Measurements from ENCODE around the gene GALNT13.

GALNT13 gene

GRCh38 chr2:154029504-154029903 lies 157.8 kb downstream of the GALNT13 start:
- Histone ChIP-seq H3K36me3 (ENCODE audit: control insufficient read depth in 2 of 2, insufficient read depth in 2 of 2, low read length in 2 of 2) (no peaks in the 10 kb centered on the region), H3K4me3 (ENCODE audit: low read length in 2 of 2) (no peak overlapping the region), H3K27me3 (ENCODE audit: control insufficient read depth in 1 of 2, insufficient read depth in 2 of 2, low read length in 2 of 2) (no peaks in the 10 kb centered on the region), H3K9me3 (ENCODE audit: control insufficient read depth in 2 of 2, low read length in 2 of 2) (no peaks in the 10 kb centered on the region), H3K27ac (ENCODE audit: low read length) (no peak overlapping the region), H3K4me1 (ENCODE audit: control insufficient read depth, insufficient read depth, low read length) (no peaks in the 10 kb centered on the region), H3K9ac (ENCODE audit: low read length in 2 of 2) (no peak overlapping the region)

- Histone ChIP-seq H3K27ac (ENCODE audit: low read length) (no peak overlapping the region), H3K4me1 (ENCODE audit: control insufficient read depth, insufficient read depth, low read length) (no peaks in the 10 kb centered on the region), H3K9me3 (ENCODE audit: control insufficient read depth in 2 of 2, low read length in 2 of 2) (no peaks in the 10 kb centered on the region), H3K9ac (ENCODE audit: low read length in 2 of 2) (no peak overlapping the region), H3K36me3 (ENCODE audit: control insufficient read depth in 2 of 2, insufficient read depth in 2 of 2, low read length in 2 of 2) (no peaks in the 10 kb centered on the region), H3K4me3 (ENCODE audit: low read length in 2 of 2) (no peak overlapping the region), H3K27me3 (ENCODE audit: control insufficient read depth in 1 of 2, insufficient read depth in 2 of 2, low read length in 2 of 2) (no peaks in the 10 kb centered on the region)
Observed at GRCh38 chr2:154032220-154032619, 160.5 kb downstream of the GALNT13 start.

GRCh38 chr2:154046493-154046892 lies 174.8 kb downstream of the GALNT13 start:
- Histone ChIP-seq H3K27ac (ENCODE audit: low read length) (no peak overlapping the region), H3K36me3 (ENCODE audit: control insufficient read depth in 2 of 2, insufficient read depth in 2 of 2, low read length in 2 of 2) (no peaks in the 10 kb centered on the region), H3K4me1 (ENCODE audit: control insufficient read depth, insufficient read depth, low read length) (no peaks in the 10 kb centered on the region), H3K4me3 (ENCODE audit: low read length in 2 of 2) (no peak overlapping the region), H3K27me3 (ENCODE audit: control insufficient read depth in 1 of 2, insufficient read depth in 2 of 2, low read length in 2 of 2) (no peaks in the 10 kb centered on the region), H3K9me3 (ENCODE audit: control insufficient read depth in 2 of 2, low read length in 2 of 2) (no peaks in the 10 kb centered on the region), H3K9ac (ENCODE audit: low read length in 2 of 2) (no peak overlapping the region)

GRCh38 chr2:154048905-154049304 lies 177.2 kb downstream of the GALNT13 start:
- no peak overlapping the region for H3K27ac ChIP-seq (ENCODE audit: low read length)

GRCh38 chr2:154049561-154049960 lies 177.8 kb downstream of the GALNT13 start:
- Histone ChIP-seq H3K4me1 (ENCODE audit: control insufficient read depth, insufficient read depth, low read length) (no peaks in the 10 kb centered on the region), H3K27ac (ENCODE audit: low read length) (no peak overlapping the region), H3K9ac (ENCODE audit: low read length in 2 of 2) (no peak overlapping the region), H3K36me3 (ENCODE audit: control insufficient read depth in 2 of 2, insufficient read depth in 2 of 2, low read length in 2 of 2) (no peaks in the 10 kb centered on the region), H3K9me3 (ENCODE audit: control insufficient read depth in 2 of 2, low read length in 2 of 2) (no peaks in the 10 kb centered on the region), H3K4me3 (ENCODE audit: low read length in 2 of 2) (no peak overlapping the region), H3K27me3 (ENCODE audit: control insufficient read depth in 1 of 2, insufficient read depth in 2 of 2, low read length in 2 of 2) (no peaks in the 10 kb centered on the region)

More at GRCh38 chr2:154048905-154049304, 177.2 kb downstream of the GALNT13 start:
- Histone ChIP-seq H3K36me3 (ENCODE audit: control insufficient read depth in 2 of 2, insufficient read depth in 2 of 2, low read length in 2 of 2) (no peaks in the 10 kb centered on the region), H3K9me3 (ENCODE audit: control insufficient read depth in 2 of 2, low read length in 2 of 2) (no peaks in the 10 kb centered on the region), H3K9ac (ENCODE audit: low read length in 2 of 2) (no peak overlapping the region), H3K4me1 (ENCODE audit: control insufficient read depth, insufficient read depth, low read length) (no peaks in the 10 kb centered on the region), H3K27me3 (ENCODE audit: control insufficient read depth in 1 of 2, insufficient read depth in 2 of 2, low read length in 2 of 2) (no peaks in the 10 kb centered on the region), H3K4me3 (ENCODE audit: low read length in 2 of 2) (no peak overlapping the region)

GRCh38 chr2:154067124-154067523 lies 195.4 kb downstream of the GALNT13 start:
- peaks cover 0 to 2% of the 10 kb centered on the region in 2 donors for H3K27me3 ChIP-seq (ENCODE audit: control insufficient read depth in 1 of 2, insufficient read depth in 2 of 2, low read length in 2 of 2)
- H3K9ac ChIP-seq (ENCODE audit: low read length in 2 of 2), result no peak overlapping the region
- H3K27ac ChIP-seq (ENCODE audit: low read length), result no peak overlapping the region
- no peaks in the 10 kb centered on the region for H3K36me3 ChIP-seq (ENCODE audit: control insufficient read depth in 2 of 2, insufficient read depth in 2 of 2, low read length in 2 of 2)
- H3K4me1 ChIP-seq (ENCODE audit: control insufficient read depth, insufficient read depth, low read length), result no peaks in the 10 kb centered on the region
- H3K9me3 ChIP-seq (ENCODE audit: control insufficient read depth in 2 of 2, low read length in 2 of 2), result no peaks in the 10 kb centered on the region
- no peak overlapping the region for H3K4me3 ChIP-seq (ENCODE audit: low read length in 2 of 2)

GRCh38 chr2:154078926-154079325 lies 207.2 kb downstream of the GALNT13 start:
- Histone ChIP-seq H3K9ac (ENCODE audit: low read length in 2 of 2) (no peak overlapping the region), H3K27me3 (ENCODE audit: control insufficient read depth in 1 of 2, insufficient read depth in 2 of 2, low read length in 2 of 2) (no peaks in the 10 kb centered on the region), H3K4me1 (ENCODE audit: control insufficient read depth, insufficient read depth, low read length) (no peaks in the 10 kb centered on the region), H3K27ac (ENCODE audit: low read length) (no peak overlapping the region), H3K36me3 (ENCODE audit: control insufficient read depth in 2 of 2, insufficient read depth in 2 of 2, low read length in 2 of 2) (no peaks in the 10 kb centered on the region), H3K9me3 (ENCODE audit: control insufficient read depth in 2 of 2, low read length in 2 of 2) (no peaks in the 10 kb centered on the region), H3K4me3 (ENCODE audit: low read length in 2 of 2) (no peak overlapping the region)

- Histone ChIP-seq H3K36me3 (ENCODE audit: control insufficient read depth in 2 of 2, insufficient read depth in 2 of 2, low read length in 2 of 2) (no peaks in the 10 kb centered on the region), H3K4me3 (ENCODE audit: low read length in 2 of 2) (no peak overlapping the region), H3K9ac (ENCODE audit: low read length in 2 of 2) (no peak overlapping the region), H3K27ac (ENCODE audit: low read length) (no peak overlapping the region), H3K9me3 (ENCODE audit: control insufficient read depth in 2 of 2, low read length in 2 of 2) (no peaks in the 10 kb centered on the region), H3K27me3 (ENCODE audit: control insufficient read depth in 1 of 2, insufficient read depth in 2 of 2, low read length in 2 of 2) (no peaks in the 10 kb centered on the region), H3K4me1 (ENCODE audit: control insufficient read depth, insufficient read depth, low read length) (no peaks in the 10 kb centered on the region)
Observed at GRCh38 chr2:154092571-154092970, 220.8 kb downstream of the GALNT13 start.

- Histone ChIP-seq H3K27ac (ENCODE audit: low read length) (no peak overlapping the region), H3K36me3 (ENCODE audit: control insufficient read depth in 2 of 2, insufficient read depth in 2 of 2, low read length in 2 of 2) (no peaks in the 10 kb centered on the region), H3K9ac (ENCODE audit: low read length in 2 of 2) (no peak overlapping the region), H3K27me3 (ENCODE audit: control insufficient read depth in 1 of 2, insufficient read depth in 2 of 2, low read length in 2 of 2) (no peaks in the 10 kb centered on the region), H3K4me3 (ENCODE audit: low read length in 2 of 2) (no peak overlapping the region), H3K9me3 (ENCODE audit: control insufficient read depth in 2 of 2, low read length in 2 of 2) (no peaks in the 10 kb centered on the region), H3K4me1 (ENCODE audit: control insufficient read depth, insufficient read depth, low read length) (no peaks in the 10 kb centered on the region)
Observed at GRCh38 chr2:154093856-154094255, 222.1 kb downstream of the GALNT13 start.

GRCh38 chr2:154097833-154098398 lies 226.2 kb downstream of the GALNT13 start:
- Histone ChIP-seq H3K27me3 (ENCODE audit: control insufficient read depth in 1 of 2, insufficient read depth in 2 of 2, low read length in 2 of 2) (no peaks in the 10 kb centered on the region), H3K36me3 (ENCODE audit: control insufficient read depth in 2 of 2, insufficient read depth in 2 of 2, low read length in 2 of 2) (no peaks in the 10 kb centered on the region), H3K9ac (ENCODE audit: low read length in 2 of 2) (no peak overlapping the region), H3K4me1 (ENCODE audit: control insufficient read depth, insufficient read depth, low read length) (no peaks in the 10 kb centered on the region), H3K4me3 (ENCODE audit: low read length in 2 of 2) (no peak overlapping the region), H3K27ac (ENCODE audit: low read length) (no peak overlapping the region), H3K9me3 (ENCODE audit: control insufficient read depth in 2 of 2, low read length in 2 of 2) (no peaks in the 10 kb centered on the region)

GRCh38 chr2:154120706-154121105 lies 249.0 kb downstream of the GALNT13 start:
- Histone ChIP-seq H3K4me1 (ENCODE audit: control insufficient read depth, insufficient read depth, low read length) (no peaks in the 10 kb centered on the region), H3K4me3 (ENCODE audit: low read length in 2 of 2) (no peak overlapping the region), H3K9ac (ENCODE audit: low read length in 2 of 2) (no peak overlapping the region), H3K36me3 (ENCODE audit: control insufficient read depth in 2 of 2, insufficient read depth in 2 of 2, low read length in 2 of 2) (no peaks in the 10 kb centered on the region), H3K27ac (ENCODE audit: low read length) (no peak overlapping the region), H3K9me3 (ENCODE audit: control insufficient read depth in 2 of 2, low read length in 2 of 2) (peaks cover 0 to 2% of the 10 kb centered on the region in 2 donors), H3K27me3 (ENCODE audit: control insufficient read depth in 1 of 2, insufficient read depth in 2 of 2, low read length in 2 of 2) (no peaks in the 10 kb centered on the region)
